GM13976 (cell line): ENCODE results near the gene PDXK.

Experiments used
- DNase-seq: peaks from one replicate; pipeline ENCODE4 v3.0.0; 2012; ENCODE audit warnings: low spot score
- CTCF ChIP-seq: IDR thresholded peaks from 2 replicates; pipeline ENCODE4 v1.5.1; 2012; ENCODE audit warnings: borderline replicate concordance, mild to moderate bottlenecking; ENCODE audit not compliant: insufficient read depth; ENCODE audit errors: extremely low read depth, missing control alignments, control extremely low read depth
- in situ Hi-C: fragments of 300-500 bp; cut with MboI; formaldehyde crosslinking; loops from one replicate; pipeline ENCODE4 v1.12.0; 2022; ENCODE audit warnings: low sequenced_read_pairs, mixed read lengths, inconsistent platforms; ENCODE audit not compliant: unreplicated experiment

Gene PDXK

GRCh38 chr21:43743947-43744346, 25.0 kb downstream of the PDXK start:
- DNase-seq: no peak
- in situ Hi-C loops: no loop called here
- TF ChIP-seq CTCF: no peak

DNA sequence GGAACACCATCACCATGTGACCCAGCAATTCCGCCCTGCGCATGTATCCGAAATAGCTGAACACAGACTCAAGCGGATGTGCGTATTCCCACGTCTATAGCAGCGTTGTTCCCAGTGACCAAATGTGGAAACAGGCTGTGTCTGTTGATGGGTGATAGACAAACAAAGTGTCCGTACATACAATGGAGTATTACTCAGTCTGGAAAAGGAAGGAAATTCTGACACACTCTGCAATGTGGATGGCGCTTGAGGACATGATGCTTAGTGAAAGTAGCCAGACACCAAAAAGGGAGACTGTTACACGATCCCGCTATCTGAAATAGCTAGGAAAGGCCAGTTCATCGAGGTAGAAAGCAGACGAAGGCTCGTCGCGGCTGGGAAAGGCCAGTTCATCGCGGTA, 25.8 kb downstream of the PDXK start:
- no peak for TF ChIP-seq CTCF
- no peak for DNase-seq
- in situ Hi-C loops: no loop called here

- no peak for DNase-seq
- in situ Hi-C loops: no loop called here
- no peak for TF ChIP-seq CTCF
Observed at GRCh38 chr21:43745772-43746517, 27.0 kb downstream of the PDXK start.

DNA sequence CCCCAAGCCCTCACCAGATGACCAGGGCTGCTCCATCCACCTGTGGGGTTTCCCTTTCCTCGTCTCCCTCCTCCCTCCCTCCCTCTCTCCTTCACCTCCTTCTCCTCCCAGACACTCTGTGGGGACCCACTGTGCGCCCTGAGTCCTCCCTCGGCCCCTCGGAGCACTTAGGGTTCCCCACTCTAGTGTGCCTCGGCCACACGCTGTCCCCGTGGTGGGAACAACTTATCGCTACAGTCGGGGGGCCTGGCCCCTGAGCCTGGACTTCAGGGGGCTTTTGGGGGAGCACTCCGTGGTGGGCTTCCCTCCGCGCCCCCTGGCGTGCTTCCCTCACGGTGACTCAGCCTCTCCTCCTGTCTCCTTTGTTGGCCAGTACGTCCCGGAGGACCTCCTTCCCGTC, 29.7 kb downstream of the PDXK start:
- in situ Hi-C loops: no loop called here
- TF ChIP-seq CTCF: no peak
- no peak for DNase-seq

- TF ChIP-seq CTCF: no peak
- in situ Hi-C loops: no loop called here
- no peak for DNase-seq
Observed at GRCh38 chr21:43749651-43750262, 30.8 kb downstream of the PDXK start.

DNA sequence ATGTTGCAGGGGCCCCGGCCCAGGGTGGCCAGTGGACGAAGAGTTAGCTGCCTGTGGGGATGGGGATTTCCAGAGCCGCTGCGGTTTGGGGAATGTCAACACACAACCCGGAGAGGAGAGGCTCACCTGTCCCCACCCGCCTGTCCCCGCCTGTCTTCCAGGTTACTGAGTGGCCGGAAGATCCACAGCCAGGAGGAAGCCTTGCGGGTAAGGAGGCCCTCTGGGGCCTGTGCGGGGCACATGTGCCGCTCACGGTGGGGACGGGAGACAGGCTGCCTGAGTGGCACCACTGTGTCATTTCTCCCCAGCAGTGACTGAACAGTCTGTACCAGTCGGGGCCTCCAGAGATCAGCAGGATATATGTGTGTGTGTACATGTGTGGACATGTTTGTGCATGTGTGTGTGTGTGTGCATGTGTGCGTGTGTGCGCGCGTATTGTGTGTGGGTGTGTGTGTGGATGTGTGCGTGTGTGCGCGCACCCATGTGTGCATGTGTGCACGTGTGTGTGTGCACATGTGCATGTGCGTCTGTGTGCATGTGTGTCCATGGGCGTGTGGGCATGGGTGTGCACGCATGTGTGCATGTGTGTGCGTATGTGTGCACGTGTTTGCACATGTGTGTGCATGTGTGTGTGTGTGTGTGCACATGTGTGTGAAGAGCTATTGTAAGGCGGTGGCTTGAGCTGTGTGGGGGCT, 31.6 kb downstream of the PDXK start:
- TF ChIP-seq CTCF: no peak
- in situ Hi-C loops: no loop called here
- no peak for DNase-seq
